Glutamatergic neuron (in vitro differentiated cells): Measurements from ENCODE around the gene LMO4. TPM values are rescaled to one million over a fixed set of nuclear protein-coding genes. Genes with fewer than 3 reads are reported as not detected.

Source experiments
- DNase-seq: peaks from one replicate; pipeline ENCODE4 v3.0.0; 2022
- H3K27ac Mint-ChIP-seq: one replicate; pipeline ENCODE4 v1.8.0; 2020; ENCODE audit warnings: mild to moderate bottlenecking, mixed read lengths, inconsistent platforms; ENCODE audit not compliant: unreplicated experiment
- H3K27me3 Mint-ChIP-seq: one replicate; pipeline ENCODE4 v1.8.0; 2020; ENCODE audit warnings: mild to moderate bottlenecking, moderate library complexity, mixed read lengths, inconsistent platforms; ENCODE audit not compliant: unreplicated experiment
- H3K36me3 Mint-ChIP-seq: one replicate; pipeline ENCODE4 v1.8.0; 2020; ENCODE audit warnings: mild to moderate bottlenecking, mixed read lengths, inconsistent platforms; ENCODE audit not compliant: unreplicated experiment
- H3K4me1 Mint-ChIP-seq: one replicate; pipeline ENCODE4 v1.8.0; 2020; ENCODE audit warnings: mild to moderate bottlenecking, low read depth, mixed read lengths, inconsistent platforms; ENCODE audit not compliant: unreplicated experiment
- H3K4me3 Mint-ChIP-seq: one replicate; pipeline ENCODE4 v1.8.0; 2020; ENCODE audit warnings: mild to moderate bottlenecking, mixed read lengths, inconsistent platforms; ENCODE audit not compliant: unreplicated experiment
- H3K9me3 Mint-ChIP-seq: one replicate; pipeline ENCODE4 v1.8.0; 2020; ENCODE audit warnings: mild to moderate bottlenecking, moderate library complexity, mixed read lengths, inconsistent platforms; ENCODE audit not compliant: unreplicated experiment
- total RNA-seq: library from RNA; stranded (reverse); fragmentation: NEBNext Ultra II Directional; extraction: Animal tissue kit (Norgen Biotek cat#: 25700); gene quantifications from one replicate; pipeline ENCODE4 v1.2.1, GENCODE V29; 2021; ENCODE audit not compliant: unreplicated experiment
- TF ChIP-seq, protein P1 (sequence below): fragments of 200-600 bp; sonication (generic); IDR thresholded peaks from one replicate; pipeline ENCODE4 v1.5.0; 2021; ENCODE audit not compliant: partially characterized antibody, unreplicated experiment

LMO4 gene
- total RNA-seq, 1 donor from 2014 or later = 16.5 TPM

DNA sequence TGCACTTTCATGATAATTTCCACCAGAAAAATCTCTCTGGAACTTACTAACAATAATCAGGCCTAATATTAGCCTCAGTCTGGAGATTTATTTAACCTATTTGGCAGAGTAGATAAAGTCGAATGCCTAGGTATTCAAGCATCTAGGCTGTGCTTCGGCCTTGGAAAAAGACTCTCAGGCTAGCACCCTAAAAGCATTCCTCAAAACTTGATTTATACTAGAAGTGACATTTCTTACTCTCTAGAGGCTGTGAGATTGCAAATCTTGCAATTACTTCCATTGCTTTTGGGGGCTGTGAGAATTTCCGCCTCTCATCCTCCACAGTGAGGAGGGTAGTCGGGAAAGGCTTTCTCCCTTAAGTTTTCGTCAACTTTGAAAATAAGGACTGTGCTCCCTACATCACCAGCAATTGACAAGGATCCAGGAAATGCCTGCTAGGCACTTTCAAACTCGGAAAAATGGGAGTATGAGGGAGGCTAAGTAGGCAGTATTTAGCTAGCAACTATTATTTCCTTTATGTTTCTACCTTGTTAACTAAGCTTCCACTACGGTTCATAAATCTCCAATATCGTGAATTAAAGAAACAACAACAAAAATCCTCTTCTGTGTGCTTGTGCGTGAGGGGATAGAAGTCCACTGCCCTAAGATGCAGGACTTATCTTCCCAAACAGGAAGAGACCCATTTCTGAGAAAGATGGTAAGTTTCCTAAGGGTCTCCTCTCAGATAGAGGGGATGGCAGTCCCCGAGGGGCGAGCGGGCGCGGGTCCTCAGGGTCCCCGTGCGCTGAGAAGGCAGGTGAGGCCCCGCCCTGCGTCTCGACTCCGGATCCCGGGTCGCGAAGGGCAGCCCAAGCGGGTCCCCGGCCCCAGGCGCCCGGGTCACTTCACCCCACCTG lies 1.1 kb upstream of the LMO4 start:
- Mint-ChIP-seq H3K36me3 (peaks cover 6% of the 10 kb centered on the region), H3K9me3 (peaks cover 9% of the 10 kb centered on the region), H3K27ac (peak overlapping the region; percentile 92), H3K27me3 (no peaks in the 10 kb centered on the region), H3K4me1 (peaks cover 17% of the 10 kb centered on the region), H3K4me3 (peak overlapping the region; percentile 91)
- TF ChIP-seq, protein P1, sequence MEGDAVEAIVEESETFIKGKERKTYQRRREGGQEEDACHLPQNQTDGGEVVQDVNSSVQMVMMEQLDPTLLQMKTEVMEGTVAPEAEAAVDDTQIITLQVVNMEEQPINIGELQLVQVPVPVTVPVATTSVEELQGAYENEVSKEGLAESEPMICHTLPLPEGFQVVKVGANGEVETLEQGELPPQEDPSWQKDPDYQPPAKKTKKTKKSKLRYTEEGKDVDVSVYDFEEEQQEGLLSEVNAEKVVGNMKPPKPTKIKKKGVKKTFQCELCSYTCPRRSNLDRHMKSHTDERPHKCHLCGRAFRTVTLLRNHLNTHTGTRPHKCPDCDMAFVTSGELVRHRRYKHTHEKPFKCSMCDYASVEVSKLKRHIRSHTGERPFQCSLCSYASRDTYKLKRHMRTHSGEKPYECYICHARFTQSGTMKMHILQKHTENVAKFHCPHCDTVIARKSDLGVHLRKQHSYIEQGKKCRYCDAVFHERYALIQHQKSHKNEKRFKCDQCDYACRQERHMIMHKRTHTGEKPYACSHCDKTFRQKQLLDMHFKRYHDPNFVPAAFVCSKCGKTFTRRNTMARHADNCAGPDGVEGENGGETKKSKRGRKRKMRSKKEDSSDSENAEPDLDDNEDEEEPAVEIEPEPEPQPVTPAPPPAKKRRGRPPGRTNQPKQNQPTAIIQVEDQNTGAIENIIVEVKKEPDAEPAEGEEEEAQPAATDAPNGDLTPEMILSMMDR = no peak
- DNase-seq = no peak

DNA sequence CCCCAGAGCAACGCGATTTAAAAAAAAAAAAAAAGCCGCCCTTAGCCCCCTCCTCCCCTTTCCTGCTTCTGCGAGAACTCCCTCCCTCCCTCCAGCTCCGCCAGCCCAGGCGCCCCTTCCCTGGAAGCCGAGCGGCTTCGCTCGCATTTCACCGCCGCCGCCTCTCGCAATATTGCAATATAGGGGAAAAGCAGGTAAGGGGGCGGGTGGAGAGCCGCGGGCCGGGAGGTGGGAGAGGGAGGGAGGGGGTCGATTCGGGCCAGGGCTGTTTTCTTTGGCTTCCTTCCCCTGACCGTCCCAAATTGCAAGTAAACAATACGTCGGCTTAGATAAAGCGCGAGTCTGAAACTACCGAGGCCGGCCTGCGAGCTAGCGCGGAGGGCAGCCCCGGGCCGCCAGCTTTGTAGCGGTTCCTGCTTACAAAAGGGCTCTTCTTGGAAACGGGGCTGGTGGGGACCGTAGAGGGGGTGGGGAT lies 408 bp downstream of the LMO4 start:
- H3K4me3 Mint-ChIP-seq = peak overlapping the region; percentile 87
- H3K27me3 Mint-ChIP-seq = no peaks in the 10 kb centered on the region
- H3K27ac Mint-ChIP-seq = peak overlapping the region; percentile 70
- peaks cover 6% of the 10 kb centered on the region for H3K36me3 Mint-ChIP-seq
- TF ChIP-seq, protein P1 = no peak
- peak; percentile 66 for DNase-seq
- peaks cover 9% of the 10 kb centered on the region for H3K9me3 Mint-ChIP-seq
- peaks cover 19% of the 10 kb centered on the region for H3K4me1 Mint-ChIP-seq

DNA sequence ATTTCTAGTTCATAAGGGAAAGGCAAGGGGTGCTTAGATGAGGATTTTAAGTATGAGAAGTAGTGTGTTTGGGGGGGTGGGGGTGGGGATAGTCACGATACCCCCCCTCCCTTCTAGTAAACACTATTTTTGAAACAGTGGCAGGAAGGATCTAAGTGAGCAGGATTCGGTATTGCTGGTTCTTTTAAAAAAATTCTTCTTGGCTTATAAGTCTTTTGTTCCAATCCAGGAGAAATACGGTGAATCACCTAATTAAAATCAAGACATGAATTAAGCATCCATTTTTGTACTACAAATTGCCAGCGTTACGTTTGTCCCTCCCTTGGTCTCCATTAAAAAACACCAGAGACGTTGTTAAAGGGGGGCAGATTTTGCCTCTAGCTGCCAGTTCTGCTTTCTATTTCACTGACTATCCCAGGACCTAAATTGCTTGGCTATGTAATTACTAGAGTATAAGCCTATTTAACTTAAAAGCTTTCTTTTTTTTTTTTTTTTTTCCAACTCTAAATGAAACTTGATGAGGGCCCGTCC lies 911 bp downstream of the LMO4 start:
- H3K36me3 Mint-ChIP-seq = peaks cover 6% of the 10 kb centered on the region
- peaks cover 21% of the 10 kb centered on the region for H3K4me1 Mint-ChIP-seq
- no peak for DNase-seq
- H3K4me3 Mint-ChIP-seq = peak overlapping the region; percentile 87
- H3K9me3 Mint-ChIP-seq = peaks cover 9% of the 10 kb centered on the region
- TF ChIP-seq, protein P1 = no peak
- H3K27me3 Mint-ChIP-seq = no peaks in the 10 kb centered on the region
- H3K27ac Mint-ChIP-seq = peak overlapping the region; percentile 70

- TF ChIP-seq, protein P1 = no peak
- H3K4me1 Mint-ChIP-seq = peaks cover 21% of the 10 kb centered on the region
- DNase-seq = no peak
- H3K4me3 Mint-ChIP-seq = peak overlapping the region; percentile 87
- H3K27ac Mint-ChIP-seq = peak overlapping the region; percentile 70
- H3K27me3 Mint-ChIP-seq = no peaks in the 10 kb centered on the region
- H3K36me3 Mint-ChIP-seq = peaks cover 6% of the 10 kb centered on the region
- peaks cover 9% of the 10 kb centered on the region for H3K9me3 Mint-ChIP-seq
These were observed 1.6 kb downstream of the LMO4 start for GRCh38 chr1:87330057-87330884.
